Measurements from ENCODE around the gene RFTN1.

RFTN1 gene

DNA sequence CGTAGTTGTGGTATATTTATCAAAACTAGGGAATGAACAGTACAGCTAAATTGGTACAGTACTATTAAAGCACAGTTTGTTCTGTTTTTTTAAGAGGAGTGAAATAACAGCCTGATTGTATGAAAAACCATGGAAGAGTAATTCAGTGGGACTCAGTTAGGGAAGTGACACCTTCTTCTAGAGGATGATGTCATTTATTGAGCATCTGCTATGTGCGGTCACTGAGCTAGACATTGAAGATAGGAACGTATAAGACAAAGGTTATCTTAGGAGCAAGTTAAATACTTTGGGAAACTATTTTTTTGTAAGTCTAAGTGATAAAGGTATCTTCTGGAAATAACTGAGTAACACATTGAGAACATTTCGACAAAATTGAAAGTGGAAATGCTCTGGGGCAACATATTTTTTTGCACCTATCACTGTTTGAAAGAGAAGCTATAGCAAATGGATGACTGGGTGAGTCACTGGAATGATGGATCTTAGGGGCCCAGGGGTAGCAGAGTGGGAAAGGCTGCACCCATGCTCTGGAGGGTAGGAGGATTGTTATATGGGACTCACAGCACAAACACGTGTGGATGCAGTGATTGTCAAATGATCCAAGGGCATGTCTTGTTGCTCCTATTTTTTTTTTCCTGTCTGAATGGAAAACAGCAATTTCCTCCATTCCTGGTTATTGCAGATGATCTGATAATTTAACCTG lies 205.5 kb downstream of the RFTN1 start:
- H3K9ac ChIP-seq (ENCODE audit: low read depth, low read length, poor library complexity, severe bottlenecking): no peak overlapping the region
- H3K36me3 ChIP-seq (ENCODE audit: insufficient read depth, low read length): peaks cover 13% of the 10 kb centered on the region; the same call in 1 of the 2 replicates
- no peak overlapping the region for H3K4me2 ChIP-seq (ENCODE audit: low read depth, low read length, poor library complexity, severe bottlenecking)
- no peaks in the 10 kb centered on the region for H3K9me2 ChIP-seq (replicated peaks; ENCODE audit: low read depth, low read length)
- no peak overlapping the region for H3K4me3 ChIP-seq (ENCODE audit: low read length, poor library complexity, severe bottlenecking)
- H3K27me3 ChIP-seq (ENCODE audit: insufficient read depth, low read length, poor library complexity, severe bottlenecking): no peaks in the 10 kb centered on the region
- no peaks in the 10 kb centered on the region for H4K20me1 ChIP-seq (ENCODE audit: insufficient read depth, low read length, poor library complexity, severe bottlenecking)
- H3K9me3 ChIP-seq (ENCODE audit: insufficient read depth, low read depth, low read length): no peaks in the 10 kb centered on the region
- TF ChIP-seq EZH2phosphoT487 (IDR thresholded peaks at IDR 0.05; ENCODE audit: borderline replicate concordance): no peak
- TF ChIP-seq, protein P1, sequence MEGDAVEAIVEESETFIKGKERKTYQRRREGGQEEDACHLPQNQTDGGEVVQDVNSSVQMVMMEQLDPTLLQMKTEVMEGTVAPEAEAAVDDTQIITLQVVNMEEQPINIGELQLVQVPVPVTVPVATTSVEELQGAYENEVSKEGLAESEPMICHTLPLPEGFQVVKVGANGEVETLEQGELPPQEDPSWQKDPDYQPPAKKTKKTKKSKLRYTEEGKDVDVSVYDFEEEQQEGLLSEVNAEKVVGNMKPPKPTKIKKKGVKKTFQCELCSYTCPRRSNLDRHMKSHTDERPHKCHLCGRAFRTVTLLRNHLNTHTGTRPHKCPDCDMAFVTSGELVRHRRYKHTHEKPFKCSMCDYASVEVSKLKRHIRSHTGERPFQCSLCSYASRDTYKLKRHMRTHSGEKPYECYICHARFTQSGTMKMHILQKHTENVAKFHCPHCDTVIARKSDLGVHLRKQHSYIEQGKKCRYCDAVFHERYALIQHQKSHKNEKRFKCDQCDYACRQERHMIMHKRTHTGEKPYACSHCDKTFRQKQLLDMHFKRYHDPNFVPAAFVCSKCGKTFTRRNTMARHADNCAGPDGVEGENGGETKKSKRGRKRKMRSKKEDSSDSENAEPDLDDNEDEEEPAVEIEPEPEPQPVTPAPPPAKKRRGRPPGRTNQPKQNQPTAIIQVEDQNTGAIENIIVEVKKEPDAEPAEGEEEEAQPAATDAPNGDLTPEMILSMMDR (conservative IDR thresholded peaks at IDR 0.05; ENCODE audit: low read length): no peak
- no peak overlapping the region for H2AFZ ChIP-seq (ENCODE audit: low read length)
- peaks cover 14% of the 10 kb centered on the region for H3F3A ChIP-seq (ENCODE audit: low read depth)
- H3K4me1 ChIP-seq (ENCODE audit: insufficient read depth, low read length, poor library complexity, severe bottlenecking): peaks cover 46% of the 10 kb centered on the region
- H3K79me2 ChIP-seq (ENCODE audit: insufficient read depth, low read length): no peaks in the 10 kb centered on the region

DNA sequence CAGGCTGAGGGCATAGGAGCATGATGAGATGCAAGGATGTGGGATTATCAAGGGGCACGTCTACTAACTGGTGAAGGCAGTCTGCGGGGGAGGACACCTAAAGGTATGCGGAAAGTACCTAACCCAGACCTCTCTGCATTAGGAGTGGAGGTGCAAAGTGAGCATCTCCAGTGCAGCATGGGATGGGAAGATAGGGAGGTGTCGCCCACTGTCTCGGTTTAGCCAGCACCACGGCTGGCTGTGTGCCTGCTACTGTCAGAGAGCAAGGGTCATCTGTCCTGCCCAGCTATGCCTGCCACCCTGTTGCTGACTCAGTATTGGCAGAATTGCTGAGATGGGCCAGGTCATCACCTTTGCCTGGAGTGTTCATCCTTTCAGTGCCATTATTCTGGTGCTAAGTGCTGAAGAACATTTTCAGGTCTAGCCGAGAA lies 208.4 kb downstream of the RFTN1 start:
- no peaks in the 10 kb centered on the region for H3K9me2 ChIP-seq (replicated peaks; ENCODE audit: low read depth, low read length)
- no peak overlapping the region for H3K4me2 ChIP-seq (ENCODE audit: low read depth, low read length, poor library complexity, severe bottlenecking)
- no peaks in the 10 kb centered on the region for H4K20me1 ChIP-seq (ENCODE audit: insufficient read depth, low read length, poor library complexity, severe bottlenecking)
- H2AFZ ChIP-seq (ENCODE audit: low read length): no peak overlapping the region
- TF ChIP-seq EZH2phosphoT487 (IDR thresholded peaks at IDR 0.05; ENCODE audit: borderline replicate concordance): no peak
- TF ChIP-seq, protein P1 (conservative IDR thresholded peaks at IDR 0.05; ENCODE audit: low read length): no peak
- H3K36me3 ChIP-seq (ENCODE audit: insufficient read depth, low read length): peaks cover 21% of the 10 kb centered on the region; the same call in 1 of the 2 replicates
- H3K79me2 ChIP-seq (ENCODE audit: insufficient read depth, low read length): no peaks in the 10 kb centered on the region
- H3K27me3 ChIP-seq (ENCODE audit: insufficient read depth, low read length, poor library complexity, severe bottlenecking): no peaks in the 10 kb centered on the region
- H3K9me3 ChIP-seq (ENCODE audit: insufficient read depth, low read depth, low read length): no peaks in the 10 kb centered on the region
- no peak overlapping the region for H3K9ac ChIP-seq (ENCODE audit: low read depth, low read length, poor library complexity, severe bottlenecking)
- peaks cover 51% of the 10 kb centered on the region for H3K4me1 ChIP-seq (ENCODE audit: insufficient read depth, low read length, poor library complexity, severe bottlenecking)
- no peak overlapping the region for H3K4me3 ChIP-seq (ENCODE audit: low read length, poor library complexity, severe bottlenecking)
- peaks cover 8% of the 10 kb centered on the region for H3F3A ChIP-seq (ENCODE audit: low read depth)

DNA sequence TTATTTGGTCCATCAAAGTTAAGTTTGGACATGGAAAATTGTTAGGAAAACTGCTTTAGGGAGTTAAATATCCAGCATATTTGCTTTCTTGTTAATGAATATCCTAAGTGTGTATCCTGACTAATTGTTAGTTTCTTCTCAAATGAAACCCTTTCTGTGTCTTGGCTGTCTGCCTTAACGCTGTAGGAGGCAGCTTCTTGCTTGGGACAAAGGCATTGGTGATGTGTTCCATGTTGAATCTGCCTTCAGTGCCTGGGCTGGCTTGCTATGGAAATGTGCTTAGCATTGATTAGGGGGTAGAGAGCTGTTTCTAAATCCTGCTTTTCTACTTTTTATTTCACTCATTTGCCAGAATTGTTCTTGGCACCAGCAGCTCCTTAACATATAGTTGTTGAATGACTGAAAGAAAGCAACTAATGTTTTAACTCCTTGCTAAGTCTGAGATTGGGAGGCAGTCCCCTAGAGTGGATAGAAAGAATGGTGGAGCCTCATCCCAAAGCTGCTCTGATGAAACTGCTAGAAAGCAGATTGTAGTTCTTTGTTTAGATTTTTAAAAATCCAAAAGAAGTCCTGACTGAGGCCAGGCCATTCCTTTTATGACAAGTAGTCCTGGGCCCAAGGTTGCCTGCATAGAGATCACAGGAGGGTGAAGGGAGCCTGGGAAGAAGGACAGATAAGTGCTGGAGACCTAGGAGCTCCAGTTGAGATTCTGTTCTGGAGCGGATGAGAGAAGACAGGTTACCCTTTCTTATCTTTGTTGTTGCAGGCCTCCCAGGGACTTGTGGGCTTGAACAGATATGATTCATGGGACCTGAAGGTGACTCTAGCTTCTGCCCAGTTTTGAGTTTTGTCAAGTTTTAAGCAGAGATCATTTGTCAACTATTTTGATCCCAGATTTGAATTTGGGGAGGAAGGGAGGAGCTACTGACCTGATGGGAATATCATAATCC lies 209.2 kb downstream of the RFTN1 start:
- no peak overlapping the region for H3K4me3 ChIP-seq (ENCODE audit: low read length, poor library complexity, severe bottlenecking)
- no peak overlapping the region for H3K9ac ChIP-seq (ENCODE audit: low read depth, low read length, poor library complexity, severe bottlenecking)
- H3K36me3 ChIP-seq (ENCODE audit: insufficient read depth, low read length): peaks cover 21% of the 10 kb centered on the region; the same call in 1 of the 2 replicates
- no peaks in the 10 kb centered on the region for H3K9me3 ChIP-seq (ENCODE audit: insufficient read depth, low read depth, low read length)
- no peak overlapping the region for H2AFZ ChIP-seq (ENCODE audit: low read length)
- peaks cover 3% of the 10 kb centered on the region for H3F3A ChIP-seq (ENCODE audit: low read depth)
- no peaks in the 10 kb centered on the region for H3K9me2 ChIP-seq (replicated peaks; ENCODE audit: low read depth, low read length)
- peaks cover 50% of the 10 kb centered on the region for H3K4me1 ChIP-seq (ENCODE audit: insufficient read depth, low read length, poor library complexity, severe bottlenecking)
- H4K20me1 ChIP-seq (ENCODE audit: insufficient read depth, low read length, poor library complexity, severe bottlenecking): no peaks in the 10 kb centered on the region
- H3K27me3 ChIP-seq (ENCODE audit: insufficient read depth, low read length, poor library complexity, severe bottlenecking): no peaks in the 10 kb centered on the region
- H3K79me2 ChIP-seq (ENCODE audit: insufficient read depth, low read length): no peaks in the 10 kb centered on the region
- H3K4me2 ChIP-seq (ENCODE audit: low read depth, low read length, poor library complexity, severe bottlenecking): no peak overlapping the region
- no peak for TF ChIP-seq EZH2phosphoT487 (IDR thresholded peaks at IDR 0.05; ENCODE audit: borderline replicate concordance)
- TF ChIP-seq, protein P1 (conservative IDR thresholded peaks at IDR 0.05; ENCODE audit: low read length): no peak

Measured in Loucy (cell line).